Activated CD4-positive, CD25-positive, alpha-beta regulatory T cell treated with anti-CD3 and anti-CD28 coated beads, Interleukin-2, amount 50 U/mL, for 16 hours (primary cell): ENCODE results near the gene GRIPAP1.

ENCODE experiments used
- DNase-seq: peaks from one replicate; pipeline ENCODE4 v3.0.0-alpha.2; 2020; ENCODE audit warnings: low read depth, low spot score

GRIPAP1 gene

GRCh38 chrX:48923771-48924170, 78.3 kb downstream of the GRIPAP1 start:
- no peak for DNase-seq
